Measurements from ENCODE around the gene ARHGEF10L.

The ARHGEF10L gene

DNA sequence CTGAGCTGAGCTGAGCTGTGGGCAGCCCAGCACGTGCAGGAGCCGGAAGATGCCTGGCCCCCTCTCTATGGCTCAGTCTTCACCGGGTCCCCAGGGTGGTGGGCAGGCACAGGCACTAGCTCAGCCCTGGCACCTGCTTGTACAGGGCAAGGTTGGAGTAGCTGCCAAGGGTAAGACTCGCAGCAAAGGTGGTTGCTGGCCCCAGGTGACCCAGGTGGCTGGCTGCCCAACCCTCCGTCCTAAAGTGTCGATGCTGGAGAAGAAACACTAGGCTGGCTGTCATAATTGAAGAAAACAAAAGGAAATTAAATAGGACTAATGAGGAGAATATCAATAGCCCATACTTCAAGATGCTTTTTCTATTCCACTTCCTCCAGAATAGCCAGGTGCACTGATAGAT is 138.5 kb downstream of the ARHGEF10L start:
- no peak for DNase-seq (ENCODE audit: low read depth in 3 of 3)

DNA sequence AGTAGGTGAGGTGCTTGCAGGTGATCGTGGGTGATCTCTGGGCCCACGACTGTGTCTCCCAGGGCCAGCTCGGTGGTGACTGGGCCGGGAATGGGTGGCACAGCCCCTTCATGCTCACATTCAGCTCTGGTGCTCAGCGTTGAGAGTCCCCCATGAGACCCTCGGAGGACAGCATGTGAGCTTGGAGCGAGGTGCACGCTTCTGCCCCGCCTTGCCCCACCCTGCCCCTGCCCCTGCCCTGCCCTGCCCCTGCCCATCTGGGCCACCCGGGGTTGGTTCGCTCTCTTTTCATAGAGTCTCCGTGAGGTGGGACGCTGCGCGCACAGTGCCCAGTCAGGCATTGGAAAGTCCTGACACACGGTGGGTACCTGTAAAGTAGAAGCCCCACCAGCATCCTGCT is 140.4 kb downstream of the ARHGEF10L start:
- no peak for DNase-seq (ENCODE audit: low read depth in 3 of 3)

GRCh38 chr1:17680308-17680707 is 140.8 kb downstream of the ARHGEF10L start:
- no peak for DNase-seq (ENCODE audit: low read depth in 3 of 3)

DNA sequence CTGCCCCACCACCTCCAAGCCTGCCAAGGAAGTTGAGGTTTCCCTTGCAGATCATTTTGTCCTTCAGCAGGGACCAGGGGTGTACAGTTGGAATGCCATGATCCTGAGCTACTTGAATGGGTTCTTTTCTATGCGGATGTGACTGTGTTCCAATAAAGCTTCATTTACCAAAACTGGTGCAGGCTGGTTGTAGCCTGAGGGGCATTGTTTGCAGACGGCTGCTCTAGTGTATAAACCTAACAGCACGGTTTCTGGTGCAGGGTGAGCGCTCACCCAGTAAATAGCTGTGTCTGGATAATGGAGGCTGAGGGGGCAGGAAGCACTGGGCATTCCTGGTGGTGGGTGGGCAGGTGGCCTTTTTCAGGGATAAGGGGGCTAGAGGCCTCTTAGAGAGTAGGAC is 142.9 kb downstream of the ARHGEF10L start:
- DNase-seq (ENCODE audit: low read depth in 3 of 3), result no peak

DNA sequence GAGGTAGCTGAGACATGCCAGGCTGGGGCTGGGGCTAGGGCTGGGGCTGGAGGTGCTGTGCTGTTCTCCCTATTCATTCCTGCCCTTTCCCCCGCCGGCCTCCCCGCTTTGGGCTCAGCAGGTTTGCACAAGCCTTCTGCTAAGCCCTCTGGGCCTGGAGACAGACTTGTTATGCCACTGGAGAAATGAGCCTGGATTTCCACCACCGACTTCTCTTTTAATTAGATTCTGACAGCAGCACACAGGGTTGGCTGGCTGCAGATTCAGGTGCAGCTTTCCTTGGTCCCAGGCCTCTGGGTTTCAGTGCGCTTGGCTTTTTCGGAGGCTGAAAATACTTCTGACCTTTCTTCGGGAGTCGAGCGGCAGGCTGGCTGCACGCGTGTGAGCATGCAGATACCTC is 144.1 kb downstream of the ARHGEF10L start:
- no peak for DNase-seq (ENCODE audit: low read depth in 3 of 3)

- no peak for DNase-seq (ENCODE audit: low read depth in 3 of 3)
Measured at GRCh38 chr1:17684810-17685209, 145.3 kb downstream of the ARHGEF10L start.

DNA sequence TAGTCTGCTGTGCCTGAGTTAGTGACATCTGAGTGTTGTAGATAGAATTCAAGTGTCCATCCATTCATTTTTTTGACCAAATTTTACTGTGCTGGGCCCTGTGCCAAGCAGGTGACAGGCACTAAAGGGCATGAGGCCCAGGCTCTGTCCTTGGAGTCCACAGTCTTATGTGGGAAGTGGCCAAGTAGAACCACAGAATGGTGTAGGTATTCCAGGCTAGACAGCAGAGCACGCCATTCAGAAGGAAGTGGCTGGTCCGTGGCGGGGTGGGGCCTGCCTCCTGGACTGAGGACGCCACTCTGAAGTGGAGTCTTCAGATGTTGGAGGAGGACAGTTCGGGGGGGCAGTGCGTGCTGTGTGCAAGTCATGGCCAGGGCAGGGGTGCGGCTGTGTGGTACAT is 146.8 kb downstream of the ARHGEF10L start:
- no peak for DNase-seq (ENCODE audit: low read depth in 3 of 3)

DNA sequence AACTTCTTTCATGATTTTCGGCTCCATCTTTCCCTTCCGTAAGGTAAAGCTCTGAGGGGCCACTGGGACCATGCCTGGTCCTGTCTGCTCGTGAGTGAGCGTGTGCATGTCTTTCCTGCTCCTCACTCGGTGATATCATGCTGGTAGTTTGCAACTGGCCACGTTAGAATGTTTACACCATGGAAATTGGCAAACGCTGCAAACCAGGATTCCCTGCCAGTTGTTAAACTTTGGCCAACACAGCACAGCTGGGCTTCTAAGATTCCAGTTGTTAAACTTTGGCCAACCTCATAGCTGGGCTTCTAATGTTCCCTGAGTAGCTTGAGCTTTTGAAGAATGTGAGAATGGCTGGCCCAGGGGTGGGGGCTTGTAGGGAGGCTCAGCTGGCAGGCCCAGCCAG is 147.6 kb downstream of the ARHGEF10L start:
- no peak for DNase-seq (ENCODE audit: low read depth in 3 of 3)

GRCh38 chr1:17688217-17688810 is 148.8 kb downstream of the ARHGEF10L start:
- no peak for DNase-seq (ENCODE audit: low read depth in 3 of 3)

GRCh38 chr1:17689011-17689410 is 149.5 kb downstream of the ARHGEF10L start:
- DNase-seq (ENCODE audit: low read depth in 3 of 3), result no peak

- DNase-seq (ENCODE audit: low read depth in 3 of 3), result no peak
Measured at GRCh38 chr1:17690906-17691634, 151.6 kb downstream of the ARHGEF10L start.

- DNase-seq (ENCODE audit: low read depth in 3 of 3), result no peak
Measured at GRCh38 chr1:17692645-17693044, 153.1 kb downstream of the ARHGEF10L start.

DNA sequence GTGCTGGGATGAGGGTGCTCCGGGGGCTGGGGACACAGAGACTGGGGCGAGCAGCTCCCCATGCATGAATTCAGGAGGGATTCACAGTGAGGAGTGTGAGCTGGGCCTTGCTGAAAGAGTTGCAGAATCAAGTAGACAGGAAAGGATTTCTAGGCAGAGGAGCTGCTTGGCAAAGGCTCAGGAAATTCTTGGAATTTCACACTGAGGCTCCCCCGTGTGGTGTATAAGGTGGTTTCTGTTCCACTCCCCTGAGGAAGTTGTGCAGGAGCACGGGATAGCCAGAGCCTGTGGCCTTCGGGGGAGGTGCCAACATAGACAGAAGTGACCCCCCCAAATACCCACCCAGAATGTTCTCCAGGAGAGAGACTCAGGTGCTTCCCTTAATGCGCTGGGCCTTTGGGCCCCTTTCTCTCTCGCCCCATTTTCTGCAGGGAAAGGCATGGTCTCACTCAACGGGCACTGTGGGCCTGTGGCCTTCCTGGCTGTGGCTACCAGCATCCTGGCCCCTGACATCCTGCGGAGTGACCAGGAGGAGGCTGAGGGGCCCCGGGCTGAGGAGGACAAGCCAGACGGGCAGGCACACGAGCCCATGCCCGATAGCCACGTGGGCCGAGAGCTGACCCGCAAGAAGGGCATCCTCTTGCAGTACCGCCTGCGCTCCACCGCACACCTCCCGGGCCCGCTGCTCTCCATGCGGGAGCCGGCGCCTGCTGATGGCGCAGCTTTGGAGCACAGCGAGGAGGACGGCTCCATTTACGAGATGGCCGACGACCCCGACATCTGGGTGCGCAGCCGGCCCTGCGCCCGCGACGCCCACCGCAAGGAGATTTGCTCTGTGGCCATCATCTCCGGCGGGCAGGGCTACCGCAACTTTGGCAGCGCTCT is 157.2 kb downstream of the ARHGEF10L start:
- no peak for DNase-seq (ENCODE audit: low read depth in 3 of 3)

DNA sequence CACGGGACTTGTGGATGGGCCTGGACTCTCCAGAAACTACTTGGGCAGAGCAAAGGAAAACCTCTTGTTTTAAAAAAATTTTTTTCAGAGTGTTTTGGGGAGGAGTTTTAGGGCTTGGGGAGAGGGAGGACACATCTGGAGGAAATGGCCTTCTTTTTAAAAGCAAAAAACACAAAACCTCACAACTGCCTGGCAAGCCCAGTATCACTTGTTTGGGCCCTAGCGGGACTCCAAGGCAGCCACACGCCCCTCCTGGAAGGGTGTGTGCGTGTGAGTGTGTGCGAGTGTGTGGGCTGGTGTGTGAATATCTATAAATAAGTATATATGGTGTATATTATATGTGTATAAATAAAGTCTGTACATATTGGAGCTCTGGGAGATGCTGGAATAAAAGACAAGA is 158.0 kb downstream of the ARHGEF10L start:
- no peak for DNase-seq (ENCODE audit: low read depth in 3 of 3)

DNA sequence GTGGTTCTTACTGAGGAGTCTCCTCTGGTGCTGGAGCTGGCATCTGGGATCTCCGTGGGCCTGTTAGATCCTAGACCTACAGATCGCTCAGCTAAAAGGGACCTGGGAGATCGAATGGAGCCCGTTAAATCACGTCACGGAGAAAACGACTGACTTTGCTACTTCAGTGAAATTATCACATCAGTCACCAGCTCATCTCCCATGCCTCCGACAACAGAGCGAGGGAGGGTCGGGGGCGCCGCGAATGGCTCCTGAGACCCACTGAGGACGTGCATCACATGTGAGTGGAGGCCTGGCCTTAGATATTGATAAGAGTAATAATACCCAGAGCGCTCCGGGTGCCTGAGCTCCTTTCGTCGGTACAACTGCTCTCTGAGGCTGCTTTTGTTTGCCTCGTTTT is 160.1 kb downstream of the ARHGEF10L start:
- no peak for DNase-seq (ENCODE audit: low read depth in 3 of 3)

- DNase-seq (ENCODE audit: low read depth in 3 of 3), result no peak
Measured at GRCh38 chr1:17700945-17701810, 161.7 kb downstream of the ARHGEF10L start.

GRCh38 chr1:17704176-17704575 is 164.7 kb downstream of the ARHGEF10L start:
- DNase-seq (ENCODE audit: low read depth in 3 of 3), result no peak

- no peak for DNase-seq (ENCODE audit: low read depth in 3 of 3)
Measured at GRCh38 chr1:17706445-17706844, 166.9 kb downstream of the ARHGEF10L start.

DNA sequence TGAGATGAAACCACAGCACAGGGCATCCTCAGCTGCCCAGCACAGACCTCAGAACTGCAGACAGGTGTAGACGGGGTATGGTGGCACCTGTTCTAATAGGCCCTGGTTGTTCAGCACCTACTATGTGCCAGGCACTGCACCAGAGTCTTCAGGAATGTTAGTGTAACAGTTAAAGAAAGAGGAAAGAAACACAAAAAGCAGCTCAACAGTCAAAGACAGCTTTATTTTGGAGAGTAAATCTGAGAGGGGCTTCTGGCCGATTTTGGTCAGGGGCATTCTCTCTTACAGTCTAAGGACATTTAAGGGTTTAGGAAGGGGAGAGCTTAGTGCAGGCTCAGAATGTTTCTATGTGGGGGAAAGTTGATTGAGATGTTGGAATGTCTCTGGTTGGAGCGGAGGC is 170.5 kb downstream of the ARHGEF10L start:
- DNase-seq (ENCODE audit: low read depth in 3 of 3), result no peak

- DNase-seq (ENCODE audit: low read depth in 3 of 3), result no peak
Measured at GRCh38 chr1:17710889-17711576, 171.5 kb downstream of the ARHGEF10L start.

- no peak for DNase-seq (ENCODE audit: low read depth in 3 of 3)
Measured at GRCh38 chr1:17711577-17711910, 172.0 kb downstream of the ARHGEF10L start.
